Adrenal gland (tissue), 12 donors: ENCODE results near the gene SIPA1. TPM values are rescaled to one million over a fixed set of nuclear protein-coding genes. Genes with fewer than 3 reads are reported as not detected.
A peak's percentile ranks its signal among the peaks of the same experiment; 100 is the strongest.

ENCODE experiments used
- DNase-seq, 7 donors: peaks; one replicate each; pipeline ENCODE4 v3.0.0-alpha.2; 2019 to 2020
- H3K27ac ChIP-seq, 5 donors: fragments of 200-600 bp; sonication (generic) in 4 of 5; 1 replicate in 3 of 5; 2 replicates in 2 of 5; pipeline versions ENCODE4 v1.5.1 to v1.8.0; 2016 to 2020; ENCODE audit warnings: mild to moderate bottlenecking in 1 of 5
- H3K27me3 ChIP-seq: fragments of 200-600 bp; 2 replicates; pipeline ENCODE4 v1.8.0; 2021
- H3K36me3 ChIP-seq, 2 donors: fragments of 200-600 bp; replicated peaks in 1 of 2; 1 replicate in 1 of 2; 2 replicates in 1 of 2; pipeline versions ENCODE4 v1.5.1 to v1.8.0; 2018 to 2022
- H3K4me1 ChIP-seq, 2 donors: fragments of 200-600 bp; replicated peaks in 1 of 2; 1 replicate in 1 of 2; 2 replicates in 1 of 2; pipeline versions ENCODE4 v1.5.1 to v1.8.0; 2018 to 2021
- H3K4me3 ChIP-seq, 4 donors: fragments of 200-600 bp; sonication (generic) in 3 of 4; one replicate each; pipeline ENCODE4 v1.5.1; 2016 to 2018
- H3K9me3 ChIP-seq, 3 donors: fragments of 200-600 bp; sonication (generic) in 1 of 3; replicated peaks in 1 of 3; 1 replicate in 2 of 3; 2 replicates in 1 of 3; pipeline versions ENCODE4 v1.5.1 to v1.8.0; 2016 to 2021
- CTCF ChIP-seq, 6 experiments: fragments of 450-650 bp in 4 of 6; fragments of 200-600 bp in 2 of 6; sonication (generic) in 1 of 6; IDR thresholded peaks; 1 replicate in 5 of 6; 2 replicates in 1 of 6; pipeline versions ENCODE4 v1.5.1 to v1.8.0; 2016 to 2021; ENCODE audit warnings: antibody characterized with exemption in 6 of 6, mild to moderate bottlenecking in 2 of 6, moderate library complexity in 1 of 6
- POLR2A ChIP-seq, 2 donors: fragments of 450-650 bp; IDR thresholded peaks; one replicate each; pipeline ENCODE4 v1.6.1; 2017; ENCODE audit warnings: antibody characterized with exemption in 2 of 2, mild to moderate bottlenecking in 2 of 2, moderate library complexity in 1 of 2
- WGBS, 4 donors: extraction: QIAGEN DNeasy Blood & Tissue Kit in 2 of 4; methylation state at CpG; one replicate each; pipeline versions ENCODE4 v1.1.5 to v1.1.7; 2013 to 2017; 5-methylcytosine and 5-hydroxymethylcytosine counted together
- intact Hi-C, 2 donors: fragments of 100-400 bp; cut with DNase I; formaldehyde crosslinking; loops; one replicate each; pipeline versions ENCODE4 v1.14.1 to v1.15.0; 2022 to 2023
- microRNA-seq, 3 donors: library from miRNA; unstranded; fragments of <30 nt; microRNA quantifications; one replicate each; pipeline ENCODE4, GENCODE V29; 2017 to 2020
- polyA plus RNA-seq, 3 donors: library from polyadenylated mRNA; stranded (reverse); fragments of 200-250 nt in 2 of 3; fragments of 350-450 nt in 1 of 3; fragmentation: Illumina TruSeq in 1 of 3; extraction: RNeasy Lipid Tissue Mini Kit (QIAGEN cat#74804) in 1 of 3; gene quantifications; one replicate each; pipeline ENCODE4 v1.2.3, GENCODE V29; 2013 to 2014
- small RNA-seq, 2 donors: library from RNA; depleted of rRNA; stranded (forward); fragments of <200 nt; gene quantifications; one replicate each; pipeline ENCODE3, GENCODE V24; 2016
- total RNA-seq, 9 donors: library from RNA; depleted of rRNA in 4 of 9; stranded (reverse); fragments of >200 nt in 4 of 9; fragments of 120-200 nt in 1 of 9; fragmentation: NEBNext Ultra II Directional in 1 of 9; extraction: Animal tissue kit (Norgen Biotek cat#: 25700) in 1 of 9; gene quantifications; one replicate each; pipeline versions ENCODE4 v1.1.0 to v1.2.4, GENCODE V29; 2013 to 2023
- donor health status: healthy with polysubstance abuse.
- donor health status: Bipolar disorder and iron deficiency.
- donor health status: DM: yes; HTN: yes; CAD: no.
- donor health status: DM: no; HTN: no; CAD: no.
- donor health status: DM: no; HTN: no; CAD: no.
- donor health status: DM: yes; HTN: yes; CAD: no.

Gene SIPA1
- total and polyA plus RNA-seq, 12 donors: 8.7 to 377 (median 76.3) TPM

GRCh38 chr11:65699306-65699705 is 61.4 kb downstream of the SIPA1 start:
- WGBS, 4 donors: 75 to 80% (median 76%) methylated on average over 5 to 7 of the region's 7 CpGs
- no peak overlapping the region for H3K4me3 ChIP-seq
- H3K9me3 ChIP-seq: no peaks in the 10 kb centered on the region
- DNase-seq: no peak
- no peak overlapping the region for H3K27ac ChIP-seq
- H3K36me3 ChIP-seq: no peaks in the 10 kb centered on the region
- no peaks in the 10 kb centered on the region for H3K4me1 ChIP-seq
- intact Hi-C loops: no loop called here
- TF ChIP-seq CTCF (IDR thresholded peaks at IDR 0.05): no peak
- no peak for TF ChIP-seq POLR2A (IDR thresholded peaks at IDR 0.05)
- peaks cover 19% of the 10 kb centered on the region for H3K27me3 ChIP-seq

- Histone ChIP-seq H3K27ac (no peak overlapping the region), H3K4me3 (no peak overlapping the region), H3K36me3 (no peaks in the 10 kb centered on the region), H3K27me3 (peaks cover 22% of the 10 kb centered on the region), H3K9me3 (no peaks in the 10 kb centered on the region), H3K4me1 (no peaks in the 10 kb centered on the region)
- intact Hi-C loops: no loop called here
- no peak for TF ChIP-seq CTCF (IDR thresholded peaks at IDR 0.05)
- no peak for TF ChIP-seq POLR2A (IDR thresholded peaks at IDR 0.05)
- WGBS, 4 donors: 73 to 80% (median 76%) methylated on average over 3 of the region's 3 CpGs
- DNase-seq: peak in 1 of 7 donors; percentile 39
Measured at GRCh38 chr11:65700399-65700798, 62.5 kb downstream of the SIPA1 start.

Small RNA genes lying within 50 kb of the gene (microRNA-seq; reads per million reads assigned to microRNA genes)
- gene MIR4489: 0 to 0.38 (median 0.28) reads per million in 3 donors
- 0 to 0.89 (median 0) reads per million in 3 donors for gene MIR4690

Small RNA genes lying within 50 kb of the gene (small RNA-seq; reads per million reads assigned to genes)
- 0 reads per million in 2 donors for gene MIR4489
- 0 reads per million in 2 donors for gene MIR4690
- 0 reads per million in 2 donors for gene RN7SL309P

Other genes starting within 250 kb of the SIPA1 start
- 1,000 to 10,000 TPM in 3 of 9 donors, 100 to 1,000 TPM in 4, 10 to 100 TPM in 2; 20.9 to 1,661 (median 217) TPM for gene NEAT1, start 215.3 kb upstream of the SIPA1 start, total RNA-seq
- 1,000 to 10,000 TPM in 2 of 3 donors, 100 to 1,000 TPM in 1; 216 to 6,838 (median 2,645) TPM for gene NEAT1, start 215.3 kb upstream of the SIPA1 start, polyA plus RNA-seq
- over 10,000 TPM in 5 of 9 donors, 1,000 to 10,000 TPM in 4; 5,921 to 17,143 (median 10,534) TPM for gene MALAT1, start 139.1 kb upstream of the SIPA1 start, total RNA-seq
- 1,000 to 10,000 TPM in 1 of 3 donors, 100 to 1,000 TPM in 2; 237 to 9,519 (median 973) TPM for gene MALAT1, start 139.1 kb upstream of the SIPA1 start, polyA plus RNA-seq
- gene SCYL1, start 113.0 kb upstream of the SIPA1 start, total RNA-seq: 100 to 1,000 TPM; 105 to 240 (median 147) TPM
- gene SCYL1, start 113.0 kb upstream of the SIPA1 start, polyA plus RNA-seq: 100 to 1,000 TPM in 2 of 3 donors, 10 to 100 TPM in 1; 52.3 to 395 (median 329) TPM
- gene LTBP3, start 79.7 kb upstream of the SIPA1 start, total RNA-seq: 100 to 1,000 TPM in 7 of 9 donors, 10 to 100 TPM in 2; 43.4 to 362 (median 218) TPM
- gene LTBP3, start 79.7 kb upstream of the SIPA1 start, polyA plus RNA-seq: 100 to 1,000 TPM in 2 of 3 donors, 10 to 100 TPM in 1; 40.2 to 323 (median 265) TPM
- gene ZNRD2, start 67.6 kb upstream of the SIPA1 start, total RNA-seq: 10 to 100 TPM; 34.0 to 83.4 (median 51.2) TPM
- 100 to 1,000 TPM in 2 of 3 donors, 1 to 10 TPM in 1; 9.4 to 135 (median 120) TPM for gene ZNRD2, start 67.6 kb upstream of the SIPA1 start, polyA plus RNA-seq
- 10 to 100 TPM; 28.0 to 77.1 (median 41.7) TPM for gene FAM89B, start 65.6 kb upstream of the SIPA1 start, total RNA-seq
- gene FAM89B, start 65.6 kb upstream of the SIPA1 start, polyA plus RNA-seq: 10 to 100 TPM in 2 of 3 donors, 1 to 10 TPM in 1; 7.0 to 64.4 (median 50.1) TPM
- gene EHBP1L1, start 62.0 kb upstream of the SIPA1 start, total RNA-seq: 10 to 100 TPM; 11.8 to 56.3 (median 35.2) TPM
- gene EHBP1L1, start 62.0 kb upstream of the SIPA1 start, polyA plus RNA-seq: 10 to 100 TPM in 2 of 3 donors, 1 to 10 TPM in 1; 8.7 to 68.0 (median 33.9) TPM
- 1 to 10 TPM in 1 of 9 donors, under 1 TPM in 4, not detected in 4; 0.06 to 1.5 (median 0.23) TPM for gene KCNK7, start 42.3 kb upstream of the SIPA1 start, total RNA-seq
- 10 to 100 TPM in 1 of 3 donors, 1 to 10 TPM in 1, not detected in 1; 2.4 to 12.5 TPM for gene KCNK7, start 42.3 kb upstream of the SIPA1 start, polyA plus RNA-seq
- gene MAP3K11, start 23.9 kb upstream of the SIPA1 start, total RNA-seq: 10 to 100 TPM; 20.7 to 84.4 (median 55.7) TPM
- gene MAP3K11, start 23.9 kb upstream of the SIPA1 start, polyA plus RNA-seq: 100 to 1,000 TPM in 1 of 3 donors, 10 to 100 TPM in 2; 11.1 to 143 (median 85.2) TPM
- gene PCNX3, start 22.3 kb upstream of the SIPA1 start, total RNA-seq: 10 to 100 TPM; 11.7 to 45.0 (median 41.2) TPM
- 10 to 100 TPM in 2 of 3 donors, 1 to 10 TPM in 1; 9.0 to 29.9 (median 19.2) TPM for gene PCNX3, start 22.3 kb upstream of the SIPA1 start, polyA plus RNA-seq
- 10 to 100 TPM; 19.3 to 76.2 (median 69.5) TPM for gene RELA, start 24.8 kb downstream of the SIPA1 start, total RNA-seq
- 10 to 100 TPM; 38.2 to 64.6 (median 46.7) TPM for gene RELA, start 24.8 kb downstream of the SIPA1 start, polyA plus RNA-seq
- gene KAT5, start 74.2 kb downstream of the SIPA1 start, total RNA-seq: 10 to 100 TPM; 55.9 to 89.6 (median 62.8) TPM
- 100 to 1,000 TPM in 2 of 3 donors, 10 to 100 TPM in 1; 52.0 to 199 (median 107) TPM for gene KAT5, start 74.2 kb downstream of the SIPA1 start, polyA plus RNA-seq
- gene RNASEH2C, start 82.7 kb downstream of the SIPA1 start, total RNA-seq: 100 to 1,000 TPM in 6 of 9 donors, 10 to 100 TPM in 3; 69.7 to 170 (median 112) TPM
- 100 to 1,000 TPM in 1 of 3 donors, 10 to 100 TPM in 2; 13.5 to 109 (median 79.5) TPM for gene RNASEH2C, start 82.7 kb downstream of the SIPA1 start, polyA plus RNA-seq
- gene AP5B1, start 142.9 kb downstream of the SIPA1 start, total RNA-seq: 10 to 100 TPM in 8 of 9 donors, 1 to 10 TPM in 1; 4.8 to 30.8 (median 17.2) TPM
- 1 to 10 TPM; 1.9 to 8.2 (median 3.4) TPM for gene AP5B1, start 142.9 kb downstream of the SIPA1 start, polyA plus RNA-seq
- gene OVOL1, start 149.0 kb downstream of the SIPA1 start, total RNA-seq: not detected
- under 1 TPM in 1 of 3 donors, not detected in 2; 0.07 TPM for gene OVOL1, start 149.0 kb downstream of the SIPA1 start, polyA plus RNA-seq
- gene SNX32, start 195.9 kb downstream of the SIPA1 start, total RNA-seq: 1 to 10 TPM in 1 of 9 donors, under 1 TPM in 5, not detected in 3; 0.25 to 1.2 (median 0.46) TPM
- 1 to 10 TPM in 1 of 3 donors, under 1 TPM in 2; 0.11 to 1.1 (median 0.61) TPM for gene SNX32, start 195.9 kb downstream of the SIPA1 start, polyA plus RNA-seq
- gene CFL1, start 220.1 kb downstream of the SIPA1 start, total RNA-seq: 100 to 1,000 TPM; 354 to 765 (median 610) TPM
- gene CFL1, start 220.1 kb downstream of the SIPA1 start, polyA plus RNA-seq: 100 to 1,000 TPM; 217 to 752 (median 376) TPM
- gene MUS81, start 222.3 kb downstream of the SIPA1 start, total RNA-seq: 10 to 100 TPM; 17.5 to 53.7 (median 37.0) TPM
- gene MUS81, start 222.3 kb downstream of the SIPA1 start, polyA plus RNA-seq: 100 to 1,000 TPM in 2 of 3 donors, 10 to 100 TPM in 1; 16.1 to 147 (median 103) TPM
- 100 to 1,000 TPM in 2 of 9 donors, 10 to 100 TPM in 7; 30.3 to 111 (median 62.9) TPM for gene EFEMP2, start 234.7 kb downstream of the SIPA1 start, total RNA-seq
- 100 to 1,000 TPM in 1 of 3 donors, 10 to 100 TPM in 2; 20.3 to 156 (median 92.9) TPM for gene EFEMP2, start 234.7 kb downstream of the SIPA1 start, polyA plus RNA-seq
- 1 to 10 TPM in 3 of 9 donors, under 1 TPM in 4, not detected in 2; 0.28 to 3.4 (median 0.84) TPM for gene CTSW, start 241.7 kb downstream of the SIPA1 start, total RNA-seq
- gene CTSW, start 241.7 kb downstream of the SIPA1 start, polyA plus RNA-seq: 1 to 10 TPM in 2 of 3 donors, under 1 TPM in 1; 0.88 to 4.8 (median 2.9) TPM